Kidney tubule cell (primary cell): ENCODE results near the gene OPN5.

Source experiments
- DNase-seq: peaks from one replicate; pipeline ENCODE4 v3.0.0-alpha.2; 2018; ENCODE audit warnings: low spot score

The OPN5 gene

GRCh38 chr6:47859175-47859574 lies 77.3 kb downstream of the OPN5 start:
- peak; percentile 25 for DNase-seq

DNA sequence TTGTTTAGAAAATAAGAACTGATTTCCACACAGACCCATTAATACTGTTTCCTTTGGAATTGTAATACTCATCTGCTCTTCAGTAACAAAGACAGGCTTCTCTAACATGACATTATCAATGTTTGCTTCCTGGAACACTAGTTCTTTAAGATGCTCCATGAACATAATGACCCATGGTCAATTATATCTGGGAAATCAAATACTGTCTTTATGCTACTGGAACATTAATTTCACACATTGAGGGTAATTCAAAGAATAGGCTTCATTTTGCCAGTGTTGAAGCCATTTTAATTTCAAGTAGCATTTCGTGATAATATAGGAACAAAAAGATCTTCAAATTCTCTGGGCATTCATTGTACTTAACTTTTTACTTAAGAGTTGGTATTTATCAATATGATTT lies 80.9 kb downstream of the OPN5 start:
- DNase-seq, result no peak

DNA sequence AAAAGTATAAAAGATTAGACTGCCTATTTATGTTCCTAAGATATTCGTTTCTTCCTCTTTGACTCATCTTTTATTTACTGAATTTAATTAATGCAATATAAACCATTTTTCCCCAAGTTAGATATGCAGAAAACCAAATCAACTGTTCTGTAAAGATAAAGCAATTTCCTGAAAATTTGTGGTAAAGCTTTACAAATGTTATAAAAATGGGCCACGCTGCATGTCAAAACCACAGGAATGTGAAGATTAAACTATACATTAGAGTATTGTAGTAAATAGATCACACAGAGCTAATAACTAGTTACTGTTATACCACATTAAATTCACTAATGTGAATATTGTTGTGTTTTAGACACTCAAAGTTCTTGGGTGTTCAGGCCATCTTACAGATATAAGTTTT lies 83.4 kb downstream of the OPN5 start:
- DNase-seq, result no peak

DNA sequence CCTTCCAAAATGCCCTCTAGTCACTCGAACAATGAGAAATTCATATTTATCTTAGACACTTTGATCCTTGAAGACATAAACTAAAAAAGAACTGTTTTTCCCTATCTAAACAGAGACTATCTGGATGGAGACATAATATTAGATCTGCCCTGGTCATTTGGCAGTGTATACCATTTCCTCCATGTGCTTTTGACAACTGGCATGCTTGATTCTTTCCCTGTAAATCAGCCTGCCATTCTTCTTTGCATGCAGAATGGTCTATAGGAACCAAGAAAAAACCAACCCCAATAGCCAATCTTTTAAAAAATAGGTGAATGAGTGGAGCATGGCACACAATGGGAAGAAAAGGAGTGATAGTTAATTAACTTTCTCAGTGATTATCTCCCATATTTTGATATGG lies 93.8 kb downstream of the OPN5 start:
- DNase-seq, result no peak
